C1 segment of cervical spinal cord (tissue), 14 donors: Measurements from ENCODE around the gene RAD51D.
"Not testable (repeated sequence)": the region's sequence is repeated elsewhere in the genome, so short reads cannot be mapped to it uniquely, and the experiment has no call there.

Source experiments
- DNase-seq, 14 donors: peaks; one replicate each; lab custom pipeline; 2025; lab: John Stamatoyannopoulos, UW

RAD51D gene

GRCh38 chr17:35119370-35120165, at the start of gene RAD51D:
Gene RAD51D, minus strand, starts transcription at chr17:35119860. Its CDS starts 247 bp downstream, at chr17:35119613.
- DNase-seq: peak in 13 of 14 donors; percentile 11 to 81 (median 54)

GRCh38 chr17:35167666-35168065, 48.0 kb upstream of the RAD51D start:
- DNase-seq: no peak

- DNase-seq: peak in 6 of 14 donors; percentile 6 to 63 (median 38)
Measured at GRCh38 chr17:35167046-35167445, 47.4 kb upstream of the RAD51D start.

GRCh38 chr17:35166526-35166925, 46.9 kb upstream of the RAD51D start:
- no peak for DNase-seq

- no peak for DNase-seq
Measured at GRCh38 chr17:35164716-35165115, 45.1 kb upstream of the RAD51D start.

GRCh38 chr17:35163886-35164285, 44.2 kb upstream of the RAD51D start:
- no peak for DNase-seq

- no peak for DNase-seq
Measured at GRCh38 chr17:35162755-35163154, 43.1 kb upstream of the RAD51D start.

- no peak for DNase-seq
Measured at GRCh38 chr17:35161281-35161761, 41.7 kb upstream of the RAD51D start.

GRCh38 chr17:35160354-35161201, 40.9 kb upstream of the RAD51D start:
- DNase-seq: no peak

- no peak for DNase-seq
Measured at GRCh38 chr17:35159940-35160339, 40.3 kb upstream of the RAD51D start.

- DNase-seq: no peak
Measured at GRCh38 chr17:35155246-35155645, 35.6 kb upstream of the RAD51D start.

- no peak for DNase-seq
Measured at GRCh38 chr17:35154196-35155165, 34.8 kb upstream of the RAD51D start.

GRCh38 chr17:35152421-35153140, 32.9 kb upstream of the RAD51D start:
- DNase-seq: no peak

- DNase-seq: not testable (repeated sequence)
Measured at GRCh38 chr17:35151080-35151479, 31.4 kb upstream of the RAD51D start.

GRCh38 chr17:35149941-35150340, 30.3 kb upstream of the RAD51D start:
- DNase-seq: no peak

GRCh38 chr17:35148144-35148543, 28.5 kb upstream of the RAD51D start:
- DNase-seq: no peak

GRCh38 chr17:35147375-35147905, 27.8 kb upstream of the RAD51D start, which contains the start of gene UNC45B:
Gene UNC45B, plus strand, starts transcription at chr17:35147817. Its CDS starts 447 bp downstream, at chr17:35148264.
- no peak for DNase-seq

GRCh38 chr17:35146214-35146833, 26.7 kb upstream of the RAD51D start:
- no peak for DNase-seq

GRCh38 chr17:35144840-35145239, 25.2 kb upstream of the RAD51D start:
- no peak for DNase-seq

GRCh38 chr17:35142467-35142796, 22.8 kb upstream of the RAD51D start:
- no peak for DNase-seq
